K562 (cell line): ENCODE results near the gene THAP11. TPM values are rescaled to one million over a fixed set of nuclear protein-coding genes. Genes with fewer than 3 reads are reported as not detected.

Source experiments
- ASH1L ChIP-seq: fragments of 450-650 bp; IDR thresholded peaks from 2 replicates; pipeline ENCODE4 v1.6.1; 2018; ENCODE audit warnings: borderline replicate concordance, mild to moderate bottlenecking, low read depth; ENCODE audit not compliant: partially characterized antibody
- CEBPG ChIP-seq, 3 experiments: fragments of 200-800 bp in 1 of 3; sonication (Bioruptor generic) in 1 of 3; sonication (generic) in 1 of 3; formaldehyde crosslinking in 1 of 3; IDR thresholded peaks in 2 of 3; conservative IDR thresholded peaks in 1 of 3; 2 replicates each; pipeline versions ENCODE4 v1.6.1 to v1.8.0; 2016 to 2022; ENCODE audit warnings: missing compliant biosample characterization in 2 of 3, missing genetic modification characterization in 2 of 3, mild to moderate bottlenecking in 1 of 3, missing genetic modification reagents in 1 of 3
- DNMT1 ChIP-seq: fragments of 450-650 bp; IDR thresholded peaks from 2 replicates; pipeline ENCODE4 v1.6.1; 2016; ENCODE audit warnings: antibody characterized with exemption, mild to moderate bottlenecking
- ERF ChIP-seq: fragments of 450-650 bp; formaldehyde crosslinking; IDR thresholded peaks from 2 replicates; pipeline ENCODE4 v1.4.0; 2020; ENCODE audit warnings: mild to moderate bottlenecking, mixed read lengths
- FOSL1 ChIP-seq: fragments of 200-800 bp; sonication (Bioruptor generic); conservative IDR thresholded peaks from 2 replicates; pipeline ENCODE4 v1.6.1; 2016; ENCODE audit warnings: missing genetic modification characterization, missing compliant biosample characterization
- GATAD2A ChIP-seq: fragments of 450-650 bp; IDR thresholded peaks from 2 replicates; pipeline ENCODE4 v1.6.1; 2017
- POLR3A ChIP-seq: IDR thresholded peaks from 2 replicates; pipeline ENCODE4 v1.6.1; 2011; ENCODE audit warnings: borderline replicate concordance, mild to moderate bottlenecking, moderate library complexity; ENCODE audit not compliant: insufficient read length, insufficient read depth; ENCODE audit errors: extremely low read depth
- PRMT5 ChIP-seq: sonication (generic); formaldehyde crosslinking; IDR thresholded peaks from 2 replicates; pipeline ENCODE4 v1.5.0; 2020; ENCODE audit warnings: missing genetic modification reagents
- TAL1 ChIP-seq: fragments of 450-650 bp; IDR thresholded peaks from 2 replicates; pipeline ENCODE4 v1.6.1; 2016; ENCODE audit warnings: mild to moderate bottlenecking
- TFAM ChIP-seq: fragments of 250-450 bp; sonication (Bioruptor Pico); conservative IDR thresholded peaks from 2 replicates; pipeline ENCODE4 v1.5.0; 2021; ENCODE audit warnings: mild to moderate bottlenecking, moderate library complexity
- TOE1 ChIP-seq, 2 experiments: fragments of 450-650 bp in 1 of 2; sonication (generic) in 1 of 2; formaldehyde crosslinking in 1 of 2; IDR thresholded peaks; 2 replicates each; pipeline versions ENCODE4 v1.7.1 to v1.8.0; 2016 to 2022; ENCODE audit warnings: borderline replicate concordance in 2 of 2, mild to moderate bottlenecking in 2 of 2, antibody characterized with exemption in 1 of 2, inconsistent platforms in 1 of 2, low read depth in 1 of 2, missing genetic modification reagents in 1 of 2, moderate library complexity in 1 of 2
- YY1 ChIP-seq, 3 experiments: IDR thresholded peaks; 2 replicates each; pipeline ENCODE4 v1.6.1; 2011; ENCODE audit warnings: low read length in 2 of 3, mild to moderate bottlenecking in 2 of 3, moderate library complexity in 2 of 3, borderline replicate concordance in 1 of 3, control low read depth in 1 of 3, low read depth in 1 of 3; ENCODE audit not compliant: insufficient read depth in 3 of 3, insufficient replicate concordance in 2 of 3, control insufficient read depth in 1 of 3, insufficient read length in 1 of 3; ENCODE audit errors: extremely low read depth in 1 of 3
- ZBED1 ChIP-seq: IDR thresholded peaks from 2 replicates; pipeline ENCODE4 v1.6.1; 2014
- ZC3H4 ChIP-seq: sonication (generic); formaldehyde crosslinking; IDR thresholded peaks from 2 replicates; pipeline ENCODE4 v1.9.0; 2021; ENCODE audit warnings: missing genetic modification reagents, borderline replicate concordance
- ZNF174 ChIP-seq: fragments of 250-450 bp; sonication (Bioruptor Pico); IDR thresholded peaks from 2 replicates; pipeline ENCODE4 v1.4.0; 2020; ENCODE audit warnings: mild to moderate bottlenecking
- ZNF408 ChIP-seq: fragments of 250-450 bp; sonication (Bioruptor Pico); IDR thresholded peaks from 2 replicates; pipeline ENCODE4 v1.4.0; 2020; ENCODE audit warnings: low read depth, mild to moderate bottlenecking, moderate library complexity
- polyA plus RNA-seq, 8 experiments: library from polyadenylated mRNA; depleted of rRNA in 4 of 8; stranded (reverse) in 5 of 8; unstranded in 3 of 8; fragments of >200 nt; fragmentation: Nextera tagmentation in 2 of 8; fragmentation: Illumina TruSeq in 1 of 8; extraction: Ambion mirVana in 2 of 8; extraction: Trizol in 1 of 8; gene quantifications; 2 replicates each; pipeline versions ENCODE4 v1.2.1 to v1.2.3, GENCODE V29; 2011 to 2014; ENCODE audit warnings: inconsistent platforms in 1 of 8, missing spikeins in 1 of 8
- total RNA-seq, 7 experiments: library from RNA; depleted of rRNA in 6 of 7; stranded (reverse); fragments of >200 nt in 6 of 7; fragmentation: Illumina TruSeq in 2 of 7; extraction: Trizol in 2 of 7; gene quantifications; 2 replicates each; pipeline versions ENCODE4 v1.2.1 to v1.2.3, GENCODE V29; 2011 to 2021; ENCODE audit warnings: low replicate concordance in 1 of 7
- TF ChIP-seq, protein P1 (sequence below): sonication (generic); formaldehyde crosslinking; IDR thresholded peaks from 2 replicates; pipeline ENCODE4 v1.8.1; 2023; ENCODE audit warnings: missing genetic modification reagents, mild to moderate bottlenecking, borderline replicate concordance
- TF ChIP-seq, protein P2 (sequence below): IDR thresholded peaks from 3 replicates; pipeline ENCODE4 v1.6.1; 2011; ENCODE audit warnings: borderline replicate concordance, mild to moderate bottlenecking, moderate library complexity; ENCODE audit not compliant: insufficient read length; ENCODE audit errors: extremely low read depth

Gene THAP11
- total and polyA plus RNA-seq, 9 of the 15 experiments (the other 6 are each of a cell fraction or from before 2014, with no cell fraction given): 2.4 to 31.6 (median 21.4) TPM

DNA sequence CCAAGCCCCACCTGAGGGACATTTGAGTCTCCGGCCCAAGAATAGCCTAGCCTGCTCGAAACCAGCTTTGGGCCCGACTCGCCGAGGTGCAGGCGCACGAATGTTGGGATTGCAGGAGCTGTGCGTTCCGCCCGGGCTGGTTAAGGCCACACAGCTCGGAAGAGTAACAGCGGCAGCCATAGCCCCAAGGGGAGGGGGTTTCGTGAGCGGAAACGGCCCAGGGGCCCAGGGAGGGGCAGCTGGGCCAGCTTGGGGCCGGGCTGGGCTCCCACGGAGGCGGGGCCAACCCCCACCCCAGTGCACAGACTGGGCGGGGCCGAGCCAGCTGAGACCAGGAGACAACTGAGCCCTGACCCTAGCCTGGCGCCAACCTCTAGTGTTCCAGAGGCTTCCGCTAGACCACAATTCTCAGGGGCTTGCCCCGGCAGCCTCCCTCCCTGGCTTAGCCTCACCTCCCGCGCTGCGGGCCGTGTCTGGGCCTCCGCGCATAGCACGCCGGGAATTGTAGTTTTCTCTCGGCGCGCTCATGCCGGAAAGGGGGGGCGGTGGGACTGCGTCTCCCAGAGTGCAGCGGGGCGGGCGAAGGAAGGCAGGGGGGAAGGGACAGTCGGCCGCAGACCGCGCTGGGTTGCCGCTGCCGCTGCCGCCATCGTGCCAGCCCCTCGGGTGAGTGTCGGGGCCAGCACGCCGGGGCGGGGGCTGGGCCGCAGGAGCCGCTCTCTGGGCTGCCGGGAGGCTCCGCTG, 4.4 kb downstream of the THAP11 start, which contains the start of gene NUTF2 (continued):
- TF ChIP-seq POLR3A (no peak), ERF (CRISPR knock-in tag) (no peak), PRMT5 (CRISPR knock-in tag) (no peak), CEBPG (CRISPR knock-in tag; IDR thresholded peaks at IDR 0.05) (no peak), CEBPG (tag; conservative IDR thresholded peaks at IDR 0.05 in 1 of 2, IDR thresholded peaks at IDR 0.05 in 1 of 2) (no peak), FOSL1 (peak; percentile 18; the same call in 1 of the 2 replicates), TOE1 (IDR thresholded peaks at IDR 0.05; ENCODE audit: borderline replicate concordance) (peak; percentile 27; the same call in 1 of the 2 replicates), TOE1 (CRISPR knock-in tag; IDR thresholded peaks at IDR 0.05; ENCODE audit: borderline replicate concordance, low read depth) (no peak), ZNF174 (CRISPR knock-in tag) (no peak), GATAD2A (no peak), ZBED1 (peak; percentile 47; the same call in 1 of the 2 replicates), ASH1L (no peak), TAL1 (no peak), TFAM (no peak), ZNF408 (CRISPR knock-in tag) (no peak), YY1 (IDR thresholded peaks at IDR 0.05; ENCODE audit: borderline replicate concordance in 1 of 3, control insufficient read depth in 1 of 3, extremely low read depth in 1 of 3, insufficient read depth in 3 of 3, insufficient read length in 1 of 3, insufficient replicate concordance in 2 of 3, low read depth in 1 of 3, low read length in 2 of 3) (peak; percentile 37 to 83 (median 68)), ZC3H4 (no peak), DNMT1 (no peak)
- TF ChIP-seq, protein P1, sequence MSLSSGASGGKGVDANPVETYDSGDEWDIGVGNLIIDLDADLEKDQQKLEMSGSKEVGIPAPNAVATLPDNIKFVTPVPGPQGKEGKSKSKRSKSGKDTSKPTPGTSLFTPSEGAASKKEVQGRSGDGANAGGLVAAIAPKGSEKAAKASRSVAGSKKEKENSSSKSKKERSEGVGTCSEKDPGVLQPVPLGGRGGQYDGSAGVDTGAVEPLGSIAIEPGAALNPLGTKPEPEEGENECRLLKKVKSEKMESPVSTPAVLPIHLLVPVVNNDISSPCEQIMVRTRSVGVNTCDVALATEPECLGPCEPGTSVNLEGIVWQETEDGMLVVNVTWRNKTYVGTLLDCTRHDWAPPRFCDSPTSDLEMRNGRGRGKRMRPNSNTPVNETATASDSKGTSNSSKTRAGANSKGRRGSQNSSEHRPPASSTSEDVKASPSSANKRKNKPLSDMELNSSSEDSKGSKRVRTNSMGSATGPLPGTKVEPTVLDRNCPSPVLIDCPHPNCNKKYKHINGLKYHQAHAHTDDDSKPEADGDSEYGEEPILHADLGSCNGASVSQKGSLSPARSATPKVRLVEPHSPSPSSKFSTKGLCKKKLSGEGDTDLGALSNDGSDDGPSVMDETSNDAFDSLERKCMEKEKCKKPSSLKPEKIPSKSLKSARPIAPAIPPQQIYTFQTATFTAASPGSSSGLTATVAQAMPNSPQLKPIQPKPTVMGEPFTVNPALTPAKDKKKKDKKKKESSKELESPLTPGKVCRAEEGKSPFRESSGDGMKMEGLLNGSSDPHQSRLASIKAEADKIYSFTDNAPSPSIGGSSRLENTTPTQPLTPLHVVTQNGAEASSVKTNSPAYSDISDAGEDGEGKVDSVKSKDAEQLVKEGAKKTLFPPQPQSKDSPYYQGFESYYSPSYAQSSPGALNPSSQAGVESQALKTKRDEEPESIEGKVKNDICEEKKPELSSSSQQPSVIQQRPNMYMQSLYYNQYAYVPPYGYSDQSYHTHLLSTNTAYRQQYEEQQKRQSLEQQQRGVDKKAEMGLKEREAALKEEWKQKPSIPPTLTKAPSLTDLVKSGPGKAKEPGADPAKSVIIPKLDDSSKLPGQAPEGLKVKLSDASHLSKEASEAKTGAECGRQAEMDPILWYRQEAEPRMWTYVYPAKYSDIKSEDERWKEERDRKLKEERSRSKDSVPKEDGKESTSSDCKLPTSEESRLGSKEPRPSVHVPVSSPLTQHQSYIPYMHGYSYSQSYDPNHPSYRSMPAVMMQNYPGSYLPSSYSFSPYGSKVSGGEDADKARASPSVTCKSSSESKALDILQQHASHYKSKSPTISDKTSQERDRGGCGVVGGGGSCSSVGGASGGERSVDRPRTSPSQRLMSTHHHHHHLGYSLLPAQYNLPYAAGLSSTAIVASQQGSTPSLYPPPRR (CRISPR knock-in tag): no peak; the same call in 1 of the 2 replicates
- TF ChIP-seq, protein P2, sequence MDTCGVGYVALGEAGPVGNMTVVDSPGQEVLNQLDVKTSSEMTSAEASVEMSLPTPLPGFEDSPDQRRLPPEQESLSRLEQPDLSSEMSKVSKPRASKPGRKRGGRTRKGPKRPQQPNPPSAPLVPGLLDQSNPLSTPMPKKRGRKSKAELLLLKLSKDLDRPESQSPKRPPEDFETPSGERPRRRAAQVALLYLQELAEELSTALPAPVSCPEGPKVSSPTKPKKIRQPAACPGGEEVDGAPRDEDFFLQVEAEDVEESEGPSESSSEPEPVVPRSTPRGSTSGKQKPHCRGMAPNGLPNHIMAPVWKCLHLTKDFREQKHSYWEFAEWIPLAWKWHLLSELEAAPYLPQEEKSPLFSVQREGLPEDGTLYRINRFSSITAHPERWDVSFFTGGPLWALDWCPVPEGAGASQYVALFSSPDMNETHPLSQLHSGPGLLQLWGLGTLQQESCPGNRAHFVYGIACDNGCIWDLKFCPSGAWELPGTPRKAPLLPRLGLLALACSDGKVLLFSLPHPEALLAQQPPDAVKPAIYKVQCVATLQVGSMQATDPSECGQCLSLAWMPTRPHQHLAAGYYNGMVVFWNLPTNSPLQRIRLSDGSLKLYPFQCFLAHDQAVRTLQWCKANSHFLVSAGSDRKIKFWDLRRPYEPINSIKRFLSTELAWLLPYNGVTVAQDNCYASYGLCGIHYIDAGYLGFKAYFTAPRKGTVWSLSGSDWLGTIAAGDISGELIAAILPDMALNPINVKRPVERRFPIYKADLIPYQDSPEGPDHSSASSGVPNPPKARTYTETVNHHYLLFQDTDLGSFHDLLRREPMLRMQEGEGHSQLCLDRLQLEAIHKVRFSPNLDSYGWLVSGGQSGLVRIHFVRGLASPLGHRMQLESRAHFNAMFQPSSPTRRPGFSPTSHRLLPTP: no peak
